ENCODE data around the gene SMIM24. TPM values are rescaled to one million over a fixed set of nuclear protein-coding genes. Genes with fewer than 3 reads are reported as not detected.

Gene SMIM24
- total and polyA plus RNA-seq, 2 donors (not counting 1 experiment from before 2014, with no cell fraction given), result not detected

DNA sequence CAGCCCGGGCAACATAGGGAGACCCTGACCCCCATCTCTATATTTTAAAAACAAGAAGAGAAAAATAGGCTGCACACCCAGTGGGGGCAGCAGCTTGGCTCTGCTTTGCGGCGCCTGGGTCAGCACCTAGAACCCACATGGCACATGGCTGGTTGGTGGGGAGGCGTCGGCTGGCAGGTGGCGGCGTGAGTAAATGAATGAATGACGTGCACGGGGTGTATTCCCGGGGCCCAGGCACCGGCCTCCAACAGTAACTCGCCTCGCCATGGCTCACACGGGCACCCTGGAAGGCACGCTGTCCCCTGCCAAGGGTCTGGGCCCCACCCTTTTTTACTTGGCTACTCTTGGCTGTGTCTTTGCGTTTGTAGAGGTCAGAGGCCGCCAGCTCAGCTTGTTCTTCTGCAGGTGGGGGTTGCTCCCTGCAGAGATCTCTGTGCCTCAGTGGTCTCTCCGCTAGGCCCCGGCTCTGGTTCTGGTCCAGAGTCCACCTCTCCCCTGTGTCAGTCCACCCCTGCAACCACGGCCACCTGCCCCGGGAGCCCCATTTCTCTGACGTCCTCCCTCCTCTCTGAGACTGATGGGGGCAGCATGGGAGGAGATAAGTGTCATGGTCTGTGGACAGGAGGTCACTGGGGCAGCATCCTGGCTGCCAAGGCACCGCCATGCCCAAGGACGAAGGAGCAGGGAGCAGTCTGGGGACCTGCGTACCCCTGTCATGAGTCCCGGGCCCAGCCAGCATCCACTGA, 31.4 kb upstream of the SMIM24 start:
- H3K4me3 ChIP-seq (ENCODE audit: control extremely low read depth in 1 of 5, extremely low read depth in 1 of 5, insufficient read depth in 1 of 5, low read depth in 2 of 5, low read length in 4 of 5), result no peak overlapping the region
- H3K4me1 ChIP-seq (ENCODE audit: control insufficient read depth in 2 of 2, insufficient read depth in 2 of 2, low read length in 2 of 2), result peaks cover 16 to 20% of the 10 kb centered on the region in 2 donors
- H2AFZ ChIP-seq (ENCODE audit: insufficient read depth, low read depth, low read length, poor library complexity, severe bottlenecking), result no peak overlapping the region
- TF ChIP-seq, protein P1, sequence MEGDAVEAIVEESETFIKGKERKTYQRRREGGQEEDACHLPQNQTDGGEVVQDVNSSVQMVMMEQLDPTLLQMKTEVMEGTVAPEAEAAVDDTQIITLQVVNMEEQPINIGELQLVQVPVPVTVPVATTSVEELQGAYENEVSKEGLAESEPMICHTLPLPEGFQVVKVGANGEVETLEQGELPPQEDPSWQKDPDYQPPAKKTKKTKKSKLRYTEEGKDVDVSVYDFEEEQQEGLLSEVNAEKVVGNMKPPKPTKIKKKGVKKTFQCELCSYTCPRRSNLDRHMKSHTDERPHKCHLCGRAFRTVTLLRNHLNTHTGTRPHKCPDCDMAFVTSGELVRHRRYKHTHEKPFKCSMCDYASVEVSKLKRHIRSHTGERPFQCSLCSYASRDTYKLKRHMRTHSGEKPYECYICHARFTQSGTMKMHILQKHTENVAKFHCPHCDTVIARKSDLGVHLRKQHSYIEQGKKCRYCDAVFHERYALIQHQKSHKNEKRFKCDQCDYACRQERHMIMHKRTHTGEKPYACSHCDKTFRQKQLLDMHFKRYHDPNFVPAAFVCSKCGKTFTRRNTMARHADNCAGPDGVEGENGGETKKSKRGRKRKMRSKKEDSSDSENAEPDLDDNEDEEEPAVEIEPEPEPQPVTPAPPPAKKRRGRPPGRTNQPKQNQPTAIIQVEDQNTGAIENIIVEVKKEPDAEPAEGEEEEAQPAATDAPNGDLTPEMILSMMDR (IDR thresholded peaks at IDR 0.05), result no peak
- TF ChIP-seq EZH2 (IDR thresholded peaks at IDR 0.05; ENCODE audit: borderline replicate concordance, insufficient read depth, low read depth, low read length, poor library complexity, severe bottlenecking), result no peak
- H3K9ac ChIP-seq (ENCODE audit: low read length), result no peak overlapping the region
- H4K20me1 ChIP-seq (ENCODE audit: control insufficient read depth, insufficient read depth, low read length, poor library complexity, severe bottlenecking), result peaks cover 88% of the 10 kb centered on the region
- DNase-seq (no peak), ATAC-seq (ENCODE audit: low read depth) (no peak)
- peaks cover 99% of the 10 kb centered on the region for H3K79me2 ChIP-seq (ENCODE audit: control insufficient read depth, insufficient read depth, low read length)
- WGBS (ENCODE audit: insufficient coverage), result 96% methylated on average over 24 of the region's 26 CpGs
- H3K27me3 ChIP-seq (replicated peaks in 1 of 4; ENCODE audit: control extremely low read depth in 1 of 4, control insufficient read depth in 3 of 4, insufficient read depth in 4 of 4, low read length in 3 of 4), result no peaks in the 10 kb centered on the region
- intact Hi-C loops (cut with micrococcal nuclease), result no loop called here
- Mint-ChIP-seq H3K4me3 (no peak overlapping the region), H3K4me1 (peaks cover 62% of the 10 kb centered on the region), H3K27me3 (no peaks in the 10 kb centered on the region), H3K9me3 (ENCODE audit: insufficient read depth) (no peaks in the 10 kb centered on the region), H3K27ac (no peak overlapping the region)
- no peak overlapping the region for H3K4me2 ChIP-seq (replicated peaks; ENCODE audit: low read depth, low read length, poor library complexity, severe bottlenecking)
- peaks cover 0 to 39% of the 10 kb centered on the region in 2 experiments for H3K36me3 ChIP-seq (replicated peaks in 1 of 2; ENCODE audit: control extremely low read depth in 1 of 2, control insufficient read depth in 1 of 2, extremely low read depth in 1 of 2, insufficient read depth in 2 of 2, low read length in 1 of 2)
- POLR2A ChIA-PET, result no interaction called here
- peaks cover 0 to under 1% (median 0%) of the 10 kb centered on the region in 3 donors for H3K9me3 ChIP-seq (ENCODE audit: control extremely low read depth in 1 of 3, control insufficient read depth in 2 of 3, insufficient read depth in 1 of 3, low read length in 2 of 3)
- no peak overlapping the region for H3K27ac ChIP-seq (ENCODE audit: low read length in 2 of 2)
- CTCF ChIA-PET, result no interaction called here

DNA sequence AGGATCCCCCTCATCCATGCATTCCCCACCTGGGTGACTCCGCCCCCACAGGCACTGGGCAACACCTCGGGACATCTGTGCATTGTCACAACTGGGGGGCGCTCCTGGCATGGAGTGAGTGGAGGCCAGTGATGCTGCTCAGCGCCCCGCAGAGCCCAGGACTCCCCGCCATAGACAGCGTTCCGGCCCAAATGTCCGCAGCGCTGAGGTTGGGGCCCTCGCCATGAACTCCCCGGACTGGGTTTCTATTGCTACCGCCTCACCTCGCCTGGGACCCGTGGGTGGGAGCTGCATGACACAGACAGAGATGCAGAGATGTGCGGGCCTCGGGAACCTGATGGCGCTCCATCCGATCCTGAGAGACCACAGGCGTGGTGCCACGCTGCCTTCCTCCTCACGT, 30.4 kb upstream of the SMIM24 start:
- Histone ChIP-seq H3K9ac (ENCODE audit: low read length) (no peak overlapping the region), H2AFZ (ENCODE audit: insufficient read depth, low read depth, low read length, poor library complexity, severe bottlenecking) (no peak overlapping the region), H4K20me1 (ENCODE audit: control insufficient read depth, insufficient read depth, low read length, poor library complexity, severe bottlenecking) (peaks cover 78% of the 10 kb centered on the region), H3K27ac (ENCODE audit: low read length in 2 of 2) (no peak overlapping the region), H3K27me3 (replicated peaks in 1 of 4; ENCODE audit: control extremely low read depth in 1 of 4, control insufficient read depth in 3 of 4, insufficient read depth in 4 of 4, low read length in 3 of 4) (no peaks in the 10 kb centered on the region), H3K4me1 (ENCODE audit: control insufficient read depth in 2 of 2, insufficient read depth in 2 of 2, low read length in 2 of 2) (peaks cover 9 to 11% of the 10 kb centered on the region in 2 donors), H3K4me3 (ENCODE audit: control extremely low read depth in 1 of 5, extremely low read depth in 1 of 5, insufficient read depth in 1 of 5, low read depth in 2 of 5, low read length in 4 of 5) (no peak overlapping the region), H3K9me3 (ENCODE audit: control extremely low read depth in 1 of 3, control insufficient read depth in 2 of 3, insufficient read depth in 1 of 3, low read length in 2 of 3) (no peaks in the 10 kb centered on the region), H3K36me3 (replicated peaks in 1 of 2; ENCODE audit: control extremely low read depth in 1 of 2, control insufficient read depth in 1 of 2, extremely low read depth in 1 of 2, insufficient read depth in 2 of 2, low read length in 1 of 2) (peaks cover 0 to 38% of the 10 kb centered on the region in 2 experiments), H3K79me2 (ENCODE audit: control insufficient read depth, insufficient read depth, low read length) (peaks cover 95% of the 10 kb centered on the region), H3K4me2 (replicated peaks; ENCODE audit: low read depth, low read length, poor library complexity, severe bottlenecking) (no peak overlapping the region)
- H3K4me3 Mint-ChIP-seq, result no peak overlapping the region
- peaks cover 56% of the 10 kb centered on the region for H3K4me1 Mint-ChIP-seq
- H3K27ac Mint-ChIP-seq, result no peak overlapping the region
- ChIA-PET CTCF (no interaction called here), POLR2A (interaction anchor here (0.6 kb wide), 1 partner anchor 25 kb away, joined by 3 read pairs; no protein-coding TSS in a partner anchor)
- no peaks in the 10 kb centered on the region for H3K9me3 Mint-ChIP-seq (ENCODE audit: insufficient read depth)
- 95% methylated on average over 22 of the region's 22 CpGs for WGBS (ENCODE audit: insufficient coverage)
- TF ChIP-seq, protein P1 (IDR thresholded peaks at IDR 0.05), result no peak
- no peak for TF ChIP-seq EZH2 (IDR thresholded peaks at IDR 0.05; ENCODE audit: borderline replicate concordance, insufficient read depth, low read depth, low read length, poor library complexity, severe bottlenecking)
- ATAC-seq (ENCODE audit: low read depth) (no peak), DNase-seq (no peak)
- H3K27me3 Mint-ChIP-seq, result no peaks in the 10 kb centered on the region
- intact Hi-C loops (cut with micrococcal nuclease), result no loop called here

All from B cell (primary cell).